NT2/D1 (cell line): ENCODE results near the gene RLF.

Source experiments
- SUZ12 ChIP-seq: IDR thresholded peaks from 2 replicates; pipeline ENCODE4 v1.6.1; 2011; ENCODE audit not compliant: insufficient read length, insufficient read depth; ENCODE audit errors: extremely low read depth
- ZNF274 ChIP-seq: IDR thresholded peaks from 2 replicates; pipeline ENCODE4 v1.6.1; 2011; ENCODE audit warnings: mild to moderate bottlenecking, low read depth, low read length

- TF ChIP-seq SUZ12, result no peak
- no peak for TF ChIP-seq ZNF274
Observed at GRCh38 chr1:40257688-40258444, 96.7 kb downstream of the RLF start, which contains the start of gene ZMPSTE24.
